Hepatocyte (in vitro differentiated cells): ENCODE measurements around the gene ZNF469. TPM values are rescaled to one million over a fixed set of nuclear protein-coding genes. Genes with fewer than 3 reads are reported as not detected.

Source experiments
- DNase-seq: peaks from one replicate; pipeline ENCODE4 v3.0.0-alpha.2; 2016; ENCODE audit warnings: low spot score
- H2AFZ ChIP-seq: fragments of 200-600 bp; sonication (generic); 2 replicates; pipeline ENCODE4 v1.6.0; 2016; ENCODE audit warnings: antibody characterized with exemption, mild to moderate bottlenecking
- H3K27ac ChIP-seq: fragments of 200-600 bp; sonication (generic); 2 replicates; pipeline ENCODE4 v1.5.1; 2016; ENCODE audit warnings: mild to moderate bottlenecking
- H3K27me3 ChIP-seq: fragments of 200-600 bp; sonication (generic); 2 replicates; pipeline ENCODE4 v1.6.1; 2016
- H3K36me3 ChIP-seq: fragments of 200-600 bp; sonication (generic); replicated peaks from 2 replicates; pipeline ENCODE4 v1.5.1; 2016; ENCODE audit warnings: low read depth; ENCODE audit not compliant: insufficient read depth
- H3K4me1 ChIP-seq: fragments of 200-600 bp; sonication (generic); 2 replicates; pipeline ENCODE4 v1.5.1; 2016; ENCODE audit warnings: mild to moderate bottlenecking, moderate library complexity; ENCODE audit not compliant: insufficient read depth
- H3K4me2 ChIP-seq: fragments of 200-600 bp; sonication (generic); 2 replicates; pipeline ENCODE4 v1.6.0; 2016
- H3K4me3 ChIP-seq: fragments of 200-600 bp; sonication (generic); 2 replicates; pipeline ENCODE4 v1.5.1; 2016; ENCODE audit warnings: mild to moderate bottlenecking
- H3K79me2 ChIP-seq: fragments of 200-600 bp; sonication (generic); 2 replicates; pipeline ENCODE4 v1.6.0; 2017; ENCODE audit warnings: mild to moderate bottlenecking
- H3K9me2 ChIP-seq: fragments of 200-600 bp; sonication (generic); replicated peaks from 2 replicates; pipeline ENCODE4 v1.6.0; 2017; ENCODE audit warnings: mild to moderate bottlenecking; ENCODE audit not compliant: insufficient read depth
- H3K9me3 ChIP-seq: fragments of 200-600 bp; sonication (generic); 2 replicates; pipeline ENCODE4 v1.5.1; 2016; ENCODE audit warnings: low read depth, mild to moderate bottlenecking
- H4K20me1 ChIP-seq: fragments of 200-600 bp; sonication (generic); 2 replicates; pipeline ENCODE4 v1.6.0; 2016; ENCODE audit warnings: mild to moderate bottlenecking; ENCODE audit not compliant: insufficient read depth, poor library complexity, severe bottlenecking
- CTCF ChIP-seq: fragments of 200-600 bp; sonication (generic); IDR thresholded peaks from 2 replicates; pipeline ENCODE4 v1.5.1; 2016; ENCODE audit warnings: antibody characterized with exemption, mild to moderate bottlenecking; ENCODE audit not compliant: poor library complexity
- EZH2 ChIP-seq: fragments of 200-600 bp; sonication (generic); IDR thresholded peaks from 2 replicates; pipeline ENCODE4 v1.6.1; 2016; ENCODE audit warnings: antibody characterized with exemption, mild to moderate bottlenecking, borderline replicate concordance
- EZH2phosphoT487 ChIP-seq: fragments of 200-600 bp; sonication (generic); IDR thresholded peaks from one replicate; pipeline ENCODE4 v1.6.1; 2018; ENCODE audit warnings: antibody characterized with exemption, mild to moderate bottlenecking, low read depth, moderate library complexity; ENCODE audit not compliant: unreplicated experiment, severe bottlenecking
- WGBS: methylation state at CpG from one replicate; pipeline ENCODE4 v1.1.6; 2016; ENCODE audit warnings: low lambda C conversion rate; ENCODE audit errors: missing lambda C conversion rate; 5-methylcytosine and 5-hydroxymethylcytosine counted together
- polyA plus RNA-seq: library from polyadenylated mRNA; unstranded; fragments of >200 nt; fragmentation: Nextera tagmentation; extraction: Ambion mirVana; gene quantifications from 2 replicates; pipeline ENCODE4 v1.2.1, GENCODE V29; 2016
- total RNA-seq: library from RNA; depleted of rRNA; stranded (reverse); fragments of >200 nt; gene quantifications from 2 replicates; pipeline ENCODE4 v1.2.3, GENCODE V29; 2014

ZNF469 gene
- total and polyA plus RNA-seq, 2 experiments from 2014 or later = 1.0 to 1.3 TPM

- H3K27me3 ChIP-seq = no peaks in the 10 kb centered on the region
- WGBS = 90% methylated on average over 27 of the region's 33 CpGs
- no peak for TF ChIP-seq EZH2
- no peak for TF ChIP-seq CTCF
- TF ChIP-seq EZH2phosphoT487 = no peak
- H3K27ac ChIP-seq = no peak overlapping the region
- no peaks in the 10 kb centered on the region for H3K4me1 ChIP-seq
- H3K9me2 ChIP-seq = no peaks in the 10 kb centered on the region
- H3K4me3 ChIP-seq = no peak overlapping the region
- no peaks in the 10 kb centered on the region for H3K79me2 ChIP-seq
- H2AFZ ChIP-seq = no peak overlapping the region
- H4K20me1 ChIP-seq = no peaks in the 10 kb centered on the region
- no peaks in the 10 kb centered on the region for H3K36me3 ChIP-seq
- no peaks in the 10 kb centered on the region for H3K9me3 ChIP-seq
- no peak for DNase-seq
- H3K4me2 ChIP-seq = no peak overlapping the region
Measured at GRCh38 chr16:88354229-88355092, 28.3 kb upstream of the ZNF469 start.

GRCh38 chr16:88355093-88355388 lies 27.7 kb upstream of the ZNF469 start:
- Histone ChIP-seq H3K27ac (no peak overlapping the region), H3K79me2 (no peaks in the 10 kb centered on the region), H3K9me3 (no peaks in the 10 kb centered on the region), H3K27me3 (no peaks in the 10 kb centered on the region), H3K4me2 (no peak overlapping the region), H2AFZ (no peak overlapping the region), H4K20me1 (no peaks in the 10 kb centered on the region), H3K4me1 (no peaks in the 10 kb centered on the region), H3K4me3 (no peak overlapping the region), H3K9me2 (no peaks in the 10 kb centered on the region), H3K36me3 (no peaks in the 10 kb centered on the region)
- 87% methylated on average over 6 of the region's 6 CpGs for WGBS
- TF ChIP-seq EZH2phosphoT487 (no peak), EZH2 (no peak), CTCF (no peak)
- no peak for DNase-seq

- Histone ChIP-seq H3K4me1 (no peaks in the 10 kb centered on the region), H3K79me2 (no peaks in the 10 kb centered on the region), H3K9me3 (no peaks in the 10 kb centered on the region), H3K36me3 (no peaks in the 10 kb centered on the region), H4K20me1 (no peaks in the 10 kb centered on the region), H3K27ac (no peak overlapping the region), H2AFZ (no peak overlapping the region), H3K4me3 (no peak overlapping the region), H3K27me3 (no peaks in the 10 kb centered on the region), H3K4me2 (no peak overlapping the region), H3K9me2 (no peaks in the 10 kb centered on the region)
- WGBS = 95% methylated on average over 27 of the region's 28 CpGs
- DNase-seq = no peak
- no peak for TF ChIP-seq EZH2
- no peak for TF ChIP-seq CTCF
- no peak for TF ChIP-seq EZH2phosphoT487
Measured at GRCh38 chr16:88355389-88356123, 27.2 kb upstream of the ZNF469 start.
